Fibroblast of skin of right biceps (primary cell): ENCODE data around the gene C4A.
"Not testable (repeated sequence)": the region's sequence is repeated elsewhere in the genome, so short reads cannot be mapped to it uniquely, and the experiment has no call there.

Experiments
- DNase-seq: peaks from one replicate; pipeline ENCODE4 v3.0.0-alpha.2; 2013

Gene C4A

GRCh38 chr6:32037598-32038524 lies 56.0 kb downstream of the C4A start, which contains the start of gene CYP21A2:
Gene CYP21A2 (plus strand): TSS chr6:32038415. CDS start chr6:32038423, 8 bp downstream.
- not testable (repeated sequence) for DNase-seq

GRCh38 chr6:32038878-32039277 lies 57.0 kb downstream of the C4A start:
- DNase-seq = not testable (repeated sequence)

GRCh38 chr6:32039321-32040274 lies 57.7 kb downstream of the C4A start:
- not testable (repeated sequence) for DNase-seq

GRCh38 chr6:32040299-32041049 lies 58.6 kb downstream of the C4A start:
- not testable (repeated sequence) for DNase-seq

- DNase-seq = not testable (repeated sequence)
These were observed 59.1 kb downstream of the C4A start for GRCh38 chr6:32041050-32041321.

- DNase-seq = not testable (repeated sequence)
These were observed 59.5 kb downstream of the C4A start for GRCh38 chr6:32041385-32041784.

- not testable (repeated sequence) for DNase-seq
These were observed 60.4 kb downstream of the C4A start for GRCh38 chr6:32042276-32042675.

- DNase-seq = not testable (repeated sequence)
These were observed 61.9 kb downstream of the C4A start for GRCh38 chr6:32043589-32044380.

- DNase-seq = not testable (repeated sequence)
These were observed 63.1 kb downstream of the C4A start for GRCh38 chr6:32044916-32045315.

GRCh38 chr6:32045811-32046449 lies 64.1 kb downstream of the C4A start:
- DNase-seq = no peak

GRCh38 chr6:32046450-32047083 lies 64.7 kb downstream of the C4A start:
- peak; percentile 39 for DNase-seq

GRCh38 chr6:32047084-32047478 lies 65.2 kb downstream of the C4A start:
- peak; percentile 39 for DNase-seq

GRCh38 chr6:32047539-32047854 lies 65.6 kb downstream of the C4A start:
- no peak for DNase-seq

GRCh38 chr6:32047855-32048766 lies 66.3 kb downstream of the C4A start:
- peak; percentile 47 for DNase-seq

GRCh38 chr6:32049149-32049548 lies 67.3 kb downstream of the C4A start:
- DNase-seq = not testable (repeated sequence)

GRCh38 chr6:32049736-32050135 lies 67.9 kb downstream of the C4A start:
- DNase-seq = not testable (repeated sequence)

GRCh38 chr6:32050562-32050961 lies 68.7 kb downstream of the C4A start:
- no peak for DNase-seq
